Bone marrow (tissue), 2 donors: Measurements from ENCODE around the gene ENTR1.

ENCODE experiments used
- DNase-seq, 2 donors: peaks; one replicate each; lab custom pipeline; 2025; lab: John Stamatoyannopoulos, UW

Gene ENTR1

GRCh38 chr9:136376457-136376856 lies 34.0 kb downstream of the ENTR1 start:
- no peak for DNase-seq

DNA sequence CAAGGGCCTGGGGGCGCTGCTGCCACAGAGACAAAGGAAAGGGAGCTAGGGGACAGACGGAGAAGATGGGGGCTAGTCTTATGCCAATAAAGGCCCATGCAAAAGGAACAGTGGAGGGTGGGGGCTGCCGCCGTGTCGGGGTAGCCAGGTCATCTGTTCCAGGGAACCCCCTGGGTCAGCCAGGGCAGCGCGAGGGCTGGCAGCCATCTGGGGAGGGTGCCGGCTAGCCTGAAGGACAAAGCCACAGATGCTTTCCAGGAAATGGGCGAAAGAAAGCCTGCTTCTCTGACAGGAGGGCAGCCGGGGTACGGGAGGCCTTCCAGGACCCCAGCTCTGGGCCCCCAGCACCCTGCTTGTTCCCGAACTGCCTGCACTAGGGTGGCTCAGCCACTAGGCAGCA lies 35.3 kb downstream of the ENTR1 start:
- DNase-seq, result no peak

DNA sequence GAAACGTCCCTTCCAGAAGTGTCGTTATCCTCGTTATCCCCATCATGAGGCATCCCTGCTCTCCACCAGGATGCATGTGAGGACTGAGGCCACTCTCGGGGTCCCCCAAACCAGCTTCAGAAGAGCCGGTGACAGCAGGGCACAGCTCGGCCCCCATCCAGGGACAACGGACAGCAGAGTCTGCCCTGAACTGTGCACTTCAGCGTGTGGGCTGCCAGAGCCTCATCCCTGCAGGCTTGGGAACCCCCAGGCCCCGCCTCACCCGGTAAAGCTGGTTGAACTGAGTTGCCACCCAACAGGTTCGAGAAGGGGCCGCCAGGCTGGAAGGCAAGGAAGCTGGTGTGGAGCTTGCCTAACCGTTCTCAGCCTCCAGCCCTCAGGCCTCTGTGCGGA lies 36.2 kb downstream of the ENTR1 start:
- DNase-seq, result no peak

DNA sequence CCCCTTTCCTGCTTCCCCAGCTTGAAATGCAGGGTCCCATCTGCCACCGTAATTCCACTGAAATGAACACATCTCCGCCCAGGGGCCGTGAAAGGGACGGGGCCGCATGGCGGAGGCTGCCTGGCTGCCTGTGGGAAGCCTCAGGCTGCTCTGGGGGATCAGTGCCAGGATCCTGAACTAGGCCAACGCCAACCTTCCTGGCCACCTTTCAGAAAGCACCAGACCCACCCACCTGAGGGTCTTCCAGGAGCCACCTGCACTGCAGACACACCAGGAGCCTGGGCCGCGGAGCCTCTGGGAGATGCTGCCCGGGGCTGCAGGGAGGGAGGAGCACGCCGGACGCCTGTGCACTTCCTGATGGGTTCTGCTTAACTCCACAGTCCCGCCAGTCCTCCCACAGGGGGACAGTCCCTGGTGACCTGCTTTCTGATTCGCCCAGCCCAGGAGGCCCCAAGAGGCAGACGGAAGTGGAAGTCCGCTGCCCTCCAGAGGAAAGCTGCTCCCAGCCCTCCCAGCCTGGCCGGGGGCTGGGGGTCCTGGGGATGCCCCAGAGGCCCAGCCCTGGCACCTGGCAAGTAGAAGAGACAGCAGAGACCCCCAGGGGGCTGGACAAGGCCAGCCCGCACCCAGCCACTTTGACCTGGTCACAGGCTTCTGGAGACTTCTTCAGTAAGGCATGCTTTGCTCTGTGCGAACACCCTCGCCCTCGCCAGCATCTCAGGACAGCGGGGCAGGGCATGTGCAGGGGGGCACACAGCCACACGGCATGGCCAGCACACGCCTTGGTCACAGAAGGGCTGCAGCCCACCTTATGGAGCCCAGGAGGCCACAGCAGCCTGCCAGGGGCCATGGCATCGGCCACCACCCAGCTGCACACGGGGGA lies 36.9 kb downstream of the ENTR1 start, which contains the start of gene CARD9:
CARD9 (minus strand) TSS at position 370 of the 883 bp plus-strand sequence. CDS start 1,591 bp downstream, outside the sequence.
- DNase-seq, result peak; percentile 26 to 36

DNA sequence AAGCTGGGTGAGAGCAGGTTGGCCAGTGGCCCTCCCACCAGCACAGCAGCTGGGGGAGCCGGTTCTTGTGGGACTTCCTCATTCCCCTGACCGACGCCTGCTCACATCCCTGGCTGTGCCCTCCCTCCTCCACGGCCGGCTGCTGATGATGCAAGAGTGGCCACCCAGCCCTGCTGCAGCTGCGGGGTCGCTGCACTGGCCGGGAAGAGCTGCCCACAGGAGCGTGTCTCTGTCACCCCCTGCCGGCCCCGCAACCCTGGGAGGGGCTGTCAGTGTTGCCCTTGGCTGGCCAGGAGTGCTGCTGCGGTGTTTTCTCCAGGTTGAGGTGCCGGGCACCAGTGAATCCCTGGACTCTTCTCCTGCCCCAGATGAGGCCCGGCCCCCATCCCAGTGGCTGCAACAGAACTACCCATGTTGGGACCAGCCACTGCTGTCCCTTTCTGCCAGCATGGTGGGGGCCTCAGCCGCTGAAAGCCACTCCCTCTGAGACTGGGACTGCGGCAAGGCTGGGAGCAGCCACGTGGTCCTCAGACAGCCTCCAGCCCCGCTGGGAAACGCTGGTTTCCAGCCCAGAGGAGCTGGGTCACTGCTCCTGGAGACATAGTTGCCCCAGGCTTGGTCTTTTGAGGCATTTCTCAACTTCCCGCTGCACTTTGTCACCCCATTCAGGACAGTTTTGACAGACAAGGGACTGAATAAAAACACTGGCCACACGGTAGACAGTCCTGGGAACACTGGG lies 37.7 kb downstream of the ENTR1 start:
- DNase-seq, result peak; percentile 25 to 32

DNA sequence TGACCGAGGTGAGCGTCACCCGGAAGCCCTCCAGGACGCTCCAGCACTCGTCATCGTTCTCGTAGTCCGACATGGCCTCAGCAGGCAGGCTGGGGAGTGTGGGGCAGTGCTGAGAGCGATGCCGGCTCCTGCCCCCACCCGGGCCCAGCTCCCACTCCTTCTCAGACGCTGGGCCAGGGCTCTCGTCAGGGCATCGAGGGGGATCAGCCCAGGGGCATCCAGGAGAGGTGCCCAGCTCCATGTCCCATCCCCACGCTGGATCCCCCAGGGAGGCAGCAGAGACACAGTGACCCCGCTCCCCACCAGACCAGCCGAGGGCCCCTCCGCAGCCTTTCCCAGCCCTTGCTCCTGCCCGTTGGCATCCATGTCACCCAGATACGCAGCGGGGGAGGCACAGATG lies 38.4 kb downstream of the ENTR1 start:
- DNase-seq, result no peak

DNA sequence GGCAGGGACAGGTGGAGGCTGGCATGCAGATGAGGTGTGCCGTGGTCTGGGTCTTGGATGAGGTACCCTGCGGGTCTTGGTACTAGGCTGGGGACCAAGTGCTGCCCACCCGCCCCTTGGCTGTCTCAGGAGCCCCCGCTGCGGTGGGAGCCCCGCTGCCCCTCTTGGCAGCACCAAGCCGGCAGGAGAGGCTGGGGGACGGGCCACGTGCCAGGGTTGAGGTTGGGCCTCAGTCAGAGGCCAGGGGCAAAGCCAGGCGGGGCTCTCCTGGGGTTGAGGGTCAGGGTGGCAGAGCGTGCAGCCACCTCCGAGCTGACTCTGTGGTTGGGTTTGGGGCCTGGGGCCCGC lies 38.9 kb downstream of the ENTR1 start:
- DNase-seq, result no peak

DNA sequence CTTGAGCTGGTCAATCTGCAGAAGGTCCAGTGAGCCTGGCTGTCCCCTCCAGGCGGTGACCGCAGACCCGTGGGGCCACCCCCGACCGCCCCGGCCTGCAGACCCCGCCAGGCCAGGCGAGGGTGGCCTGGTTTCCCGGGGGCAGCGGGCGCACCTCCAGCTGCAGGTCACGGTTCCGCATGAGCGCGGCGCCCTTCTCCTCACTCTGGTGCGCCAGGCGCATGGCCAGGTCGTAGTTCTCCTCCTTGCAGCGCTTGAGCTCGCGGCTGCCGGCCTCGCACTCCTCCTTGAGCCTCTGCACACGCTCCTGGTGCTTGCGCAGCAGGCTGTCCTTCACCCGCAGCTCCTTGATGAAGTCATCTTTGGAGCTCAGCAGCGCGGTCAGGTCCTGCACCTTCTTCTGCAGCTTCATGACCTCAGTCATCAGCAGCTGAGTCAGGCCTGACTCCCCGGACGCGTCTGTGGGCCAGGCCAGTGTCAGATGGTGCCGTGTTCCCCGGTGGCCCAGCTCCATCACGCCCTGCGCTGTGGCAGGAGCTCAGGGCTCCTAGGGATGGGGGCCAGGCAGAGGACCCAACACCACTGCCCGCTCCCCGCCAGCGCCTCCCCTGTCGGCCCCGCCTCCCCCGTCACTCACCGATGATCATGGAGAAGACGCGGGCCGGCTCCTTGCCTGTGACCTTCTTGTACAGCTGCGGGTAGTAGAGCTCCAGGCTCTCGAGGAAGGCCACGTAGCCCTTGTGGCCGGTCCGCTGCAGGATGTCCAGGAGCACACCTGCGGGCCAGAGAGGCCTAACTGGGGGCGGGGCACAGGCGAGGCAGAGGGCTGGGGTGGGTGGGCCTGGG lies 39.5 kb downstream of the ENTR1 start:
- DNase-seq, result no peak

DNA sequence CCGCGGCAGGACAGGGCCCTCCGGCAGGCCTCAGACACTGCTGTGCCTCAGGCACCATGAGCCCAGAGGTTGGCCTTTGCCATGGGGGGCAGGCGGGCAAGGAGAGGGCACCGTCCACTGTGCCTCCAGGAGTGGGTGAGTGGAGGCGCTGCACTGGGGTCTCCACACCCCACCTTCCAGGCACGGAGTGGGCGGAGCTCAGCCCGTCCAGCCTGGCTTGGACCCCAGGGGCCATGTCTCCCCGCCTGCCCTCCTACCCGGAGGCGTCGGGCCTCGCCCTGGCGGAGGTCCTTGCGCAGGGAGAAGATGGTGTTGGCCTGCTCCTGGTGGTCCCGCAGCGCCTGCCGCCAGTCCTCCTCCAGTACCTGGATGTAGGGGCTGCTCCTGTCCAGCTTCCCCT lies 40.4 kb downstream of the ENTR1 start:
- DNase-seq, result no peak

DNA sequence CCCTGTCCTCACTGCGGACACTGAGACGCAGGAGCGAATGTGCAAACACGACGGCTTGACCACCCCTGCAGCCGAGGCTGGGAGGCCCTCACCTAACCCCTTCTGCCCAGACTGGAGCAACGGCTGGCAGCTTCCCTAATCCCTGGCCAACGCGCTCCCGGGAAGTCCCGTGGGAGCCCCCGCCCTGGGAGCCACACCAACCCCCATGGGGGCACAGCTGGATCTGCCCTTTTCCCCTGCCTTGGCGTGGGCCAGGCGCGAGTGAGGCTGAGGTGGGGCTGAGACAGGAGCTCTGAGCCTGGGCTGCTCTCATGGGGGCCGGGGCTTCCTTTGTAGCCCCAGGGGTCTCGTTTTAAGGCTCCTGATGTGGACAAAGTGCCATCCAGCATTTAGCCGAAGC lies 42.2 kb downstream of the ENTR1 start:
- no peak for DNase-seq

DNA sequence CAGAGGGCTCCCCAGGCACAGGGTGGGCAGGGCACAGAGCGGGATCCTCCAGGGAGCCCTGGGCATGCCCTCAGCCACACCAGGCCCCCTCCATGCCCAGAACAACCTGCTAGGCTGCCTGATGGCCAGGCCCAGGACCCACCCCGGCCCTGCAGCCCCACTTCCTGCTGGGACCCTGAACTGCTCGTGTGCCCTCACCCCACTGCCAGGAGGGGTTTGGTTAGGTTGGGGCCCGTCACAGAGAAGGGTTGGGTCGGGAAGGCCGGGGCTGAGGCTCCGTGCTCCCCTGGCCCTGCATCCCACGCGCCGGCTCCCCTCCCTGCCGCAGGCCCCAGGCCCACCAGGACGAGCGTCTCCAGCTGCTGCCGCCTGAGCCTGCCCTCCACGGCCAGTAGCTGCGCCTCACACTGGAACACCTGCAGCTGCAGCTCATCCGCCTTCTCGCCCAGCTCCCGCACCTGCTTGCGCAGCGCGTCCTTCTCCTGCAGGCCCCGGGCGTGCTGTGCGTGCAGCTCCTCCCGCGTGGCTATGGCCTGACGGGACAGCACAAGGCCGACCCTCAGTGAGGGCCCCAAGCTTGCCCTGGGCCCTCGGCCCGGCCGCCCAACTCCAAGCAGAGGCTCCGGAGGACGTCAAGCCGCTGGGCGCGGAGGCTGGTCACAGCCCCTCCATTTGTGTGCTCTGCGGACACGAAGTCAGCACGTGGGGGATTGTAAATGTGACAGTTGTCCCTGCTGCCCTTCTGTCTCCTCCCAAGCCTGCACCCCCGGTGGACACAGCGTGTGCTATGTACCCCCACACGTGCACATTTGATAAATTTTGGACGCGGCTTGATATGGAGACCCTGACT lies 42.9 kb downstream of the ENTR1 start:
- DNase-seq, result no peak

GRCh38 chr9:136366826-136367225 lies 43.6 kb downstream of the ENTR1 start:
- no peak for DNase-seq

GRCh38 chr9:136365775-136366222 lies 44.6 kb downstream of the ENTR1 start:
- DNase-seq, result peak in 1 of 2 donors; percentile 16

DNA sequence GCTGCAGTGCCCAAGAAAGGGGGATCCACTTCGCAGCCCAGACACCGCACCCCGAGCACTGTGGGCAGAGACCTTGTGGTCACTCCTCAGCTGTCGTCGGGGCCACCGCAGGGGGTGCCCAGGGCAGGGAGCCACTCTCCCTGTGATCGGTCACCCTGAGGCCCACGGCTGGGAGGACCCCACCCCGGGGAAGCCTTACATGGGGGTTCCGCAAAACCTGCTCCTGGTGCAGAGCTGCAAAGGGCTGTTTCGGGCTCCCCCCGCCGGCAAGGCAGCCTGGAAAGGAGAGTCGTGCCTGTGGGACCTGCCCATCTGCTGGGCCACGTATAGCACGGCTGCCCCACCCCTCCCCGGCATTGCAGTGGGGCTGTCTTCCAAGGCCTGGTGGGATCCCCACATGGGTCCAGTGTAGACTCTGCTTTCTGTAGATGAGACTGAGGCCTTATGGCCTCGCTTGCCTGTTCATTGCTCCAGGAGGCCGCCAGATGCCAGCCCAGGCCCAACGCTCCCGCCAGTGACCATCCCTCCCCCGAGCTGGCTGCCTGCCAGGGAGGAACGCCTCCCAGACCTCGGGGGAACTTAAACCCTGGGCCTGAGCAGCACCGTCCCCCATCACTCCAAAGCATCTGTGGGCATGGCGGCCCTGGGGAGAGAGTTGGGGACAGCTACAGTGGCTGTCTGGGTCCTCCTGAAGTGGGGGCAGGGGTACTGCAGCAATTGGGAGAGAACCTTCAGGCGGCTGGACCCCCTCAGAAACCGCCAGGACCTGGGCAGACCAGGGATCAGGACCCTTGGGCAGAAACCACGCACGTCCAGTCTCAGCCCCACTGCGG lies 45.3 kb downstream of the ENTR1 start:
- no peak for DNase-seq

GRCh38 chr9:136363949-136364748 lies 46.3 kb downstream of the ENTR1 start:
- no peak for DNase-seq

DNA sequence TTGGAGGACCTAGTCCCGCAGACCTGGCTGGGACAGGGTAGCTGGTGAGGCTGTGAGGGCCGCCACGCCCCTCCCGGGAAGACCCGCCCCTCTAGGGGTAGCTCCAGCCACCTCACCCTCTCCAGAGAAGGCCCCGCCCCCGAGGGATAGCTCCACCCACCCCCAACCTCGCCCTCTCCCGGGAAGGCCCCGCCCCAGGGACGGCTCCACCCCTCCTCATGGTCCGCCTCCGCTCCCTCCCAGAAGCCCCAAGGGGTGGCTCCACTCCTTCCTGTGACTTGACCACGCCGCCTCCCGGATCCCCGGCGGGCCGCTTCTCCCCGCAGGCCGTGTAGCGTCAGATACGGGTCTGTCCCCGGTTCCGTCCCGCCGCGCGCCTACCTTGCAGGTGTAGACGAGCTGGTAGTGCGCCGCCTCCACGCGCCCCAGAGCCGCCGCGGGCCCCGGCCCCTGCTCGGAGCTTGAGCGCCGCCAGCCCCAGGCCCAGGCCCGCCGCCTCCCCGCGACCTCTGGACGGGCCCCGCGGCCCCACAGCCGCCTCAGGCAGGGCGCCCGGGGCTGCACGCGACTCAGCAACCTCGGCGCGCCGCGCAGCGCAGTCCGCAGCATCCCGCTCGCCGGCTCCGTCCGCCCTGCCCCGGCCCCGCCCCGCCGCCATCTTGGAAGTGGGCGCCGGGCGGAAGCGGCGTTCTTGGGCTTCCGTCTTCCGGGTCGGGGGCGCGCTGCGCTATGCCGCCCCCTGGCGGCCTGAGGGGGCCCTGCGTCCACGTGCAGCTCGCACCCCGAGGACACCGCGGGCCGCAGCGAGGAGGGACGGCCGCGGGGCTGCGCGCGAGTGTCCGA lies 47.1 kb downstream of the ENTR1 start, which contains the start of gene DNLZ:
DNLZ (minus strand) TSS at position 639 of the 843 bp plus-strand sequence; CDS start at position 609, 30 bp downstream.
- peak; percentile 90 to 91 for DNase-seq

DNA sequence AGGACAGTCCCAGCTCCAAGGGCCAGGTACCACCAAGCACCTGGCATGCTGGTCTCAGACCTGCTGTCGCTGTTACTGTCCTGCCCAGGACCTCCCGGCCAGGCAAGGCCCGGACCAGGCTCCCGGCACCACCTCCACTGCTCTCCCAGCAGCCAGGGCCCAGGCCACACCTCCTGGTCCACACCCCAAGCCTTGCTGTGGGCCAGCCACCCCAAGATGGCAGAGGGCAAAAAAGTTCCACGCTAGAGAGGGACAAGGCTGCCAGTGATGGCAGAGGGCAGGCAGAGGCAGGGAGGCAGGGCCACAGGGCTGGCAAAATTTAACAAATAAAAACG lies 48.0 kb downstream of the ENTR1 start:
- DNase-seq, result no peak

DNA sequence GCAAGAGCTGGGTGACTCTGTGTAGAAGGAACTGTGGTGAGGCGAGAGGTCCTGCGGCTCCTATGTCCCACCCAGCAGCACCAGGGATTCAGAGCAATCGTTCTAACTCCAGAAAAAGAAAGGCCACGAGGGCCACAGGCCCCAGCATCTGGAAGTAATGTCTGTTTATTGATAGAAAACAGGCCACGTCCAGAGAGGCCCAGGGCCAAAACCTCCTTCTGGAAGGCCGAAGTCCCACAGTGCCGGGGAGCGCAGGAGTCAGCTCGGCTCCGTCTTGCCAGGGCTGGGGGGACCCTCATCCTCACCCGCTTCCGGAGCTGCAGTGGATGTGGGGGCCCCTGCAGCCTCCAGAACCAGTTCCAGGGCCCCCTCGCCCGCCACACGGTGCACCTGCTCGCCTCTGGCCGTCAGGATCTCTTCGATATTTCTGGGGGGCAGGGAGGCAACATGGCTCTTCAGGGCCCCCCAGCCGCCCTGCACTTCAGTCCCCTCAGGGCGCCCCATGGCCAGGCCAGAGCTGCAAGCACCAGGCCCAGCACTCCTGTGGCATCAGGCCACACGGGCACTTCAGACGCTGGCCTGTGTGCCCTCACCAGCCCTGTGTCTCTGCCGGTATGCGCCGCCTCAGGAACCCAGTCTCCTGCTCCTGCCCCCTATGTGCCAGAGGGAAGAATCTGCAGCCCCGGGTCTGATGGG lies 48.5 kb downstream of the ENTR1 start:
- DNase-seq, result no peak
